GM13977 (cell line): Measurements from ENCODE around the gene WDR27.

Experiments
- DNase-seq: peaks from one replicate; pipeline ENCODE4 v3.0.0; 2012; ENCODE audit warnings: low spot score
- in situ Hi-C: fragments of 300-500 bp; cut with MboI; formaldehyde crosslinking; loops from one replicate; pipeline ENCODE4 v1.12.0; 2022; ENCODE audit warnings: low sequenced_read_pairs, low pct_unique_long_range_greater_than_20kb, mixed read lengths, inconsistent platforms; ENCODE audit not compliant: unreplicated experiment
- TF ChIP-seq, protein P1 (sequence below): IDR thresholded peaks from 2 replicates; pipeline ENCODE4 v1.5.1; 2012; ENCODE audit warnings: mild to moderate bottlenecking, control low read depth; ENCODE audit not compliant: insufficient read depth; ENCODE audit errors: extremely low read depth, missing control alignments

WDR27 gene

DNA sequence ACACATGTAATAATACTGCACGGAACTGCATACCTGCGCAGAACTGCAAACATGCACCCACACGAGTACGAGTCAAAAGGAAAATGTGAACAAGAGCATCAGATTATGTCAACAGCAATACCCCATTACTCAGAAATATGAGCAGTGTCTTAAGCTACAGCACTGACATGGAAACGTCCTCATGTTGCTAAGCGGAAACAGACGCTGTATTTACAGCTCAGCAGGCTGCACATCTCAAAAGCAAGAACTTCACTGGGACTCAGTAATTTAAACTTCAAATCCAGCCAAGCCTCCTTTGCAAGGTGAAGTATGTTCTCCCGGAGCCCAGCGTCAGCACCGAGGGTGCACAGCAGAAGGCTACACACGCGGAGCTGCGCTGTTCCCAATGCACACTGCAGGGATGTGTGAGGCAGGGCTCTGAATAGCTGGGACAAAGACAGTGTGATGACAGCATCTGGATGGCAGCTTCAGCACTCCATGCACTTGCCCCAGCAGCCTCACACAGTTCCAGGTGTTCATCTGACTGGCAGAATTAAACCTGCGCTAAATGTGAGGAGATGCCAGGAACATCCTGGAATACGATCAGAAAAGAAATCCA is 202.8 kb downstream of the WDR27 start:
- DNase-seq = no peak
- in situ Hi-C loops = no loop called here
- TF ChIP-seq, protein P1, sequence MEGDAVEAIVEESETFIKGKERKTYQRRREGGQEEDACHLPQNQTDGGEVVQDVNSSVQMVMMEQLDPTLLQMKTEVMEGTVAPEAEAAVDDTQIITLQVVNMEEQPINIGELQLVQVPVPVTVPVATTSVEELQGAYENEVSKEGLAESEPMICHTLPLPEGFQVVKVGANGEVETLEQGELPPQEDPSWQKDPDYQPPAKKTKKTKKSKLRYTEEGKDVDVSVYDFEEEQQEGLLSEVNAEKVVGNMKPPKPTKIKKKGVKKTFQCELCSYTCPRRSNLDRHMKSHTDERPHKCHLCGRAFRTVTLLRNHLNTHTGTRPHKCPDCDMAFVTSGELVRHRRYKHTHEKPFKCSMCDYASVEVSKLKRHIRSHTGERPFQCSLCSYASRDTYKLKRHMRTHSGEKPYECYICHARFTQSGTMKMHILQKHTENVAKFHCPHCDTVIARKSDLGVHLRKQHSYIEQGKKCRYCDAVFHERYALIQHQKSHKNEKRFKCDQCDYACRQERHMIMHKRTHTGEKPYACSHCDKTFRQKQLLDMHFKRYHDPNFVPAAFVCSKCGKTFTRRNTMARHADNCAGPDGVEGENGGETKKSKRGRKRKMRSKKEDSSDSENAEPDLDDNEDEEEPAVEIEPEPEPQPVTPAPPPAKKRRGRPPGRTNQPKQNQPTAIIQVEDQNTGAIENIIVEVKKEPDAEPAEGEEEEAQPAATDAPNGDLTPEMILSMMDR = no peak

DNA sequence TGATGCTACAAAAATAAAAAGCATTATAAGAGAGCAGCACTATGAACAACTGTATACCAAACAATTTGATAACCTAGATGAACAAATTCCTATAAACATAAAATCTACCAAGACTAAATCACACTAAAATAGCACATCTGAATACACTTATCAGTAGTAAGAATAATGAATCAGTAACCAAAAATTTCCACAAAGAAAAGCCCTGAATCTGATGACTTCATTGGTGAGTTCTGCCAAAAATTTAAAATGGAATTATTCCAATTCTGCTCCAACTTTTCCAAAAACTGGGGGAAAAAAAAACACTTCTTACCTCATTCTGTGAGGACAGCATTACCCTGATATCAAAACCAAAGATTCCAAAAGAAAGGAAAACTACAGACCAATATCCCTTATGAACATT is 206.2 kb downstream of the WDR27 start:
- TF ChIP-seq, protein P1 = no peak
- in situ Hi-C loops = no loop called here

DNA sequence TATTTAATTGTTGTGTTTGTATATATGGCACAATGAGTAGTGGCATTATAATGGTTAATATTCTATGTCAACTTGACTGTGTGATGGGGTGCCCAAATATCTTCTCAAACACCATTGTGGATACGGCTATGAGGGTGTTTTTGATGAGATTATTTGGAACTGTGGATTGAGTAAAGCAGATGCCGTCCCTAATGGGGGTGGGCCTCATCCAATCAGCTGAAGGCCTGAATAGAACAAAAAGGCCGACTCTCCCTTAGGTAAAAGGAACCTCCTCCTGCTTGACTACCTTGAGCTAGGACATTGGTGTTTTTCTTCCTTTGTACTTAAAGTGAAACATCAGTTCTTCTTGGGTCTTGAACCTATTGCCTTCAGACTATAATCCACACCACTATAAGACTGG is 207.8 kb downstream of the WDR27 start:
- TF ChIP-seq, protein P1 = no peak
- in situ Hi-C loops = no loop called here

More for the DNA sequence above, 206.2 kb downstream of the WDR27 start:
- no peak for DNase-seq

DNA sequence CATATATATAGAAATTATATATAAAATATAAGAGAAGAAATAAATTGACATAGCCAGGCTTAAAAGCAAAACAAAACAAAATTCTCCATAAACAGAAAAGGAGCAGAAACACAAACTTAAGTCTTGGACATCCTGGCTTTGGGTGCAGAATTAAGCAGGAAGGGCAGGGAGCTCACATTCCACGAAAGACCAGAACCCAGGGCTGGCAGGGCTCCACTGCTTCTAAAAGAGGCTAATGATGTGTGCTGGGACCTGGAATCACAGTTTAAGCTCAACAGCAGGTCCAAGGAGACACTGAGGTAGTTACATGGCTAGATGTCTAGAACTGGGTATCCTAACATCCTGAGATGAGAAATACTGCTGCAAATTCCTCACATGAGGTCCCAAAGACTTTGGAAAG is 210.3 kb downstream of the WDR27 start:
- in situ Hi-C loops = no loop called here
- TF ChIP-seq, protein P1 = no peak
- DNase-seq = no peak

More for the DNA sequence above, 207.8 kb downstream of the WDR27 start:
- DNase-seq = no peak

DNA sequence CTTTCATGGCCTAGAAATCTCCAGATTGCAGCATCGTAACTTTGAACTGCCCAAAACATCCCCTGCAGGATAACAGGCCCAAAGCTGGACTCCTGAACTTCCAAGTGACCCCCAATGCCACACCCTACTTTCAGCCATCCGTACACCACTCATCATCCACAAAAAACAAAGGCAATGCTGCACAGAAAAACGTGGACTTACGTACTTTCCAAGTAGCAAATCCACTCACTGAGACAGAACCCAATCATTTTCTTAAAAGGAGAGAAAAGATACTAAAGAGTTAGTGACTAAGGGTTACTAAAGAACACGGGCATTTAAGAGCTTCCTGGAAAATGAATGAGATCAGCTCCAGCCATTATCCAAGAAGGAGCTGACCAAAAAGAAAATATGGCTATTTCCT is 211.0 kb downstream of the WDR27 start:
- in situ Hi-C loops = no loop called here
- TF ChIP-seq, protein P1 = no peak
- no peak for DNase-seq

DNA sequence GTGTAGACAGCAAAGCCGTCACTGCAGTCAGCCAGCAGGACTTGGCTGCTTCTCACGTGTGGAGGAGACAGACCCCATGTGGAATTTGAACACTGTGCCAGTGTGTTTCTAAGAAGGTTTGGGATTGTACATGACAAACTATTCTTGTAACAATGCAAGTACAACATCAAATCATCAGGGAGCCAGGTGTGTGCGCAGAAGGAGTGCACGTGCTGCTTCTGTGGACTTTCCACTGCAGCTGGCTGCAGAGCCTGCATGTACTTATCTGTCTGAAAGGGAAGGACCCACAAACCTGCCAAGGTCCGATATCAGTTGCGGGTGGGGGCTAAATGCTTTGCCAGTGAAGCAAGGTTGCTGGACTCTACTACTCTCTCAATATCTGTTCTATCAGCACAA is 211.6 kb downstream of the WDR27 start:
- DNase-seq = no peak
- TF ChIP-seq, protein P1 = no peak
- in situ Hi-C loops = no loop called here

DNA sequence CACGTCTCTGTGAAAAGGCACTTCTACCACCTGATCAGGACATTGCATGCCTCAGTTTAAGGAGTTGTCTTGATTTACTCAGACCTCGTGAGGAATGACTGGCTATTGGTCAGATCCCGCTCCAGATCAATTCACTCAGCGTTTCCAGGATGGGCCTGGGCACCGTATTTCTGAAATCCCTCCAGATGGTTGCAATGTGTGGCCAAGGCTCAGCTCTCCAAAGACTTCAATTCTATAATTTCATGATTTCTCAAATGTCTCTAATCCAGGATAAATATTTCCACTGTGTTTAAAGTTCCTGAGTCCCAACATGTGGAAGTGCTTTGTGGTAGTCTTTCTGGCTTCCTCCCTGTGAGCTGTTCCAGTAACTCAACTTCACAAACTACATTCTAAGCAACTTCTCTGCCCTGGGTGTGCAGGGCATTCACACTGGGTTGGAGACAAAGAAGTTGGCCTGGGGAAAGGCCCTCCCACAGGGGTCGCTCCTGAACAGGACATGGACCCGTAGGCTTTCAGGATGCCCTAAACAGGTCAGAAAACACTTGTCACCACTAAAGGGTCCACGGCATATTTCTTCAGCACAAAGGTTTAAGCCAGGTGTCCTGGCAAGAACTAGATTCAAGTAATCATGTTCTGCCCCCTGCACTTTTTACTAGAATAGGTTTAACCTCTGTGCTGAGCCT is 212.1 kb downstream of the WDR27 start:
- DNase-seq = no peak
- in situ Hi-C loops = no loop called here
- TF ChIP-seq, protein P1 = no peak
